NCI-H2029 (cell line): ENCODE results near the gene TMEM108.

Source experiments
- DNase-seq: peaks from one replicate; lab custom pipeline; 2025; lab: John Stamatoyannopoulos, UW

Gene TMEM108

GRCh38 chr3:133386876-133387275 is 348.7 kb downstream of the TMEM108 start:
- no peak for DNase-seq

DNA sequence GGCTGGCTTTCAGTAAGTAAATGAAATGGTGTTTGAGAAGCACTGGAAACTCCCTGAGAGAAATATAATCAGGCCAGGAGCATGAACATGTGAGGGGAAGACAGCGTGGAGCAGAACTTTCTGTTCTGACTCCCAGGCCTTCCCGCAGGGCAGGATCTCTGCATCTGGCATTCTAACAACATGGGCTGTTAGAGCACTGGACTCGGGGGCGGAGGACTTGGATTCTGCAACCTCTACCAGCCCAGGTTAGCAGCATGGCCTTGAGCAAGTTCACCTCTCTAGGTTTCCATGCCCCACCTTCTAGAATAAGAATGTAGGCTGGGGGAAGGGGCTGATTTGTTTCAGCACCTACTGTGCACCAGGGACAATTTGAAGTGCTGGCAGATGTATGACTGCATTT is 349.1 kb downstream of the TMEM108 start:
- DNase-seq = no peak

DNA sequence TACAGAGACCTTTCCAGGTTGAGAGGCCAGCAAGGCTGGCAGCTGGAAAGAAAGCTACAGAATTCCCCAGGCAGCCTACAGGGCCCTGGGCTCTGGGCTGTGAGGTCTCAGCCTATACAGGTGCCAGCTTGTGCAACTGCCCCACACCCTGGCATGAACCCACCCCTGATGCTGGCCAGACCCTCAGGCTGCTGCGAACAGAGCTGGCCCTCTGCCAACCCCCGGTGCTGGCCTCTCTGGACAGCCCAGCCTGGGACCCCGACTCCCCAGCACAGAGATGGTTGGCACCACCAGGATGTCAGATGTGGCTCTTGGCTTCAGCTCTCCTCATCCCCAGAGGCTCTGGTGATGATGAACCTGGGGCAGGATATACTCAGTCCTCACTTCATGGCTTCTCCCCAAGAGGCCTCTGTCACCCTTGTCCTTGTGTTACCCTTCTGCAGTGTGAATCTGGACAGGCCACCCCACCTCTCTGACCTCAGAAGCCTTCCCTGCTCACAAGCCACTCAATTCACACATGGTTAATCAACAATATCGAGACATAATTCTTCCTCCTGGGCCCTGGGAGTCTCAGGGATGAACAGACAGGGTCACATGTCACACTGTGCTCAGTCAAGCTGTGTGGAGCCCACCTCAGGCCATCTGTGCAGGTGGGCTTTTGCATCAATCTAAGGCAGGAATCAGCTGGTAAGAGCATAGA is 350.7 kb downstream of the TMEM108 start:
- no peak for DNase-seq

- no peak for DNase-seq
Measured at GRCh38 chr3:133390715-133391114, 352.5 kb downstream of the TMEM108 start.

DNA sequence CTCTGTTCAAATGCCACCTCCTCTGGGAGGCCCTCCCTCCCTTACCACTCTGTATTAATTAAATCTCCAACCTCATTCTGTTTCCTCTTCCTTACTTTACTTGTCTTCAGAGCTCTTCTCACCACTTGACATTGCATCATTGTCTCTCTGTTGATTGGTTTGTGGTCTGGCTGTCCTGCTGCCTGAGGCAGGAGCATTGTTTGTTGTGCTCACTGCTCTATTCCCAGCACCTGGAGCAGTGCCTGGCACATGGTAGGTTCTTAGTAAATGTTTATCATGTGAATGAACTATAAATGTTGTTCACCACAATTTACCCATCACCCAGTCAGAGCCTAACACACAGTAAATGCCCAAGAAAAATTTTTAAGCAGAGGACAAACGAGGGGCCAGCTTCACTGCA is 355.0 kb downstream of the TMEM108 start:
- DNase-seq = peak; percentile 76

- peak; percentile 28 for DNase-seq
Measured at GRCh38 chr3:133393691-133394474, 355.7 kb downstream of the TMEM108 start.

GRCh38 chr3:133394561-133395311 is 356.5 kb downstream of the TMEM108 start:
- DNase-seq = no peak

DNA sequence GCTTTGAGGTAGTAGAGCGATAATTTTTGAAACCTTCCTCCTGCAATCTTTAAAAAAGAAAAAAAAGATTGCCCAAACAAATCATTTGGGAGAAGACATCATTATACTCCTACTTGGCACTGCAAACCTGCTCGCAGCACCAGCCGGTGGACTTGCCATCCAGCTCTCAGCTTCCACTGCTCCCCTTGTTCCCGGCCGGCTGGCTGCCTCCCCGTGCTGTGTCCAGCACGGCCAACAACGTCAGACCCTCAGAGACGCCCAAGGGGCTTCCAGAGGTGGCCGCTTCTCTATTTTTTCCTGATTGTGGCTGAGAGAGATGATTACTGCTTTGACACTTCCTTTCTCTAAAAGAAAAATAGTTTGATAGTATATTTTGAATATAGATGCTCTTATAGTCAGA is 358.7 kb downstream of the TMEM108 start:
- no peak for DNase-seq

- DNase-seq = no peak
Measured at GRCh38 chr3:133400006-133400515, 361.9 kb downstream of the TMEM108 start, which contains the start of gene BFSP2. TSS of gene BFSP2 (plus strand) at chr3:133400056. CDS start at chr3:133400084, 28 bp downstream.

DNA sequence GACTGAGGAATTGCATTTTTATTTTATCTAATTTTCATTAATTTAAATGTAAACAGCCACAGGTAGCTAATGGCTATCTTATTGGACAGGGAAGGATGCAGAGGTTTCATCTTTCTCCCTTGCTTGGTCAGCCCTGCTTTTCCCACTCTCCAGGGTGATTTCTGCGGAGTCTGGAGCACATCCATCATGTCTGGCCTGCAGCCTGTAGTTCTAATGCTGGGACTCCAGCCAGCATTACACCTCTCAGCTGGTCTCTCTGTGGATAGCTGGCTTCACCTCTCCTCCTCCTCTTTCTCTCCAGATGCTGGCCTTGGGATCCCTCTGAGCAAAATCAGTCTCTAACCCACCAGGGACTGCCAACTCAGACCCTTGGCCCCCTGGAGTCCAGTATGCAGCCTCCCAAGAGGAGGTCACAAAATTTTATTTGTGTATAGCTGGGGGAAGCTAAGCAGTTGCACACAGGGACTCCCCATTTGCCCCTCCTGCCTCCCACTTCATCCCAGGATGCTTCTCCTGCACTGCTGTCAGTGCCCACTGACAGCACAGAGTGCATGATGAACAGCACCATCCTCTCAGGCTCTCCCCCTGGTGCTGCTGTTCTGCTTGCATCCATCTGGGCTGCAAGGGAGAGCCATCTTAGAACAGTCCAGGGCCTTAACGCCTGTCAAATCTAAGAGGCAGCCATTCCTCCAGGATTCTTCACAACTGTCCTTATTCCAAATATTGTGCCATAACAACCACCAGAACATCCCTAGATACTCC is 363.4 kb downstream of the TMEM108 start:
- DNase-seq = peak; percentile 7

- no peak for DNase-seq
Measured at GRCh38 chr3:133404920-133405319, 366.7 kb downstream of the TMEM108 start.

DNA sequence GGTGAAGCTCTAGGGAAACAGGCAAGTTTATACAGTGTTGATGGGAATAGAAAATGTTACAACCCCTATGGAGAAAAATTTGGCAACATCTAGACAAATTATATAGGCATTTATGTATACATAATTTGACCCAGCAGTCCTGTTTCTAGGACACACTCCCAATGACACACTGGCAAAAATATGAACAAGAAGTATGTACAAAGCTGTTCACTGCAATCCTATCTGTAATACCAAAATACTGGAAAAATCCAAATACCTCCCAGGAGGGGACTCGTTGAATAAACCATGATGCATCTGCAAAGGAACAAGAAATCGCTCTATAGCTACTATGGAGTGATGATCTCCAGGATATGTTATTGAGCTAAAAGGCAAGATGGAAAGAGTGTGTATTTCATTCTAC is 370.2 kb downstream of the TMEM108 start:
- DNase-seq = no peak

GRCh38 chr3:133408961-133409360 is 370.8 kb downstream of the TMEM108 start:
- no peak for DNase-seq

DNA sequence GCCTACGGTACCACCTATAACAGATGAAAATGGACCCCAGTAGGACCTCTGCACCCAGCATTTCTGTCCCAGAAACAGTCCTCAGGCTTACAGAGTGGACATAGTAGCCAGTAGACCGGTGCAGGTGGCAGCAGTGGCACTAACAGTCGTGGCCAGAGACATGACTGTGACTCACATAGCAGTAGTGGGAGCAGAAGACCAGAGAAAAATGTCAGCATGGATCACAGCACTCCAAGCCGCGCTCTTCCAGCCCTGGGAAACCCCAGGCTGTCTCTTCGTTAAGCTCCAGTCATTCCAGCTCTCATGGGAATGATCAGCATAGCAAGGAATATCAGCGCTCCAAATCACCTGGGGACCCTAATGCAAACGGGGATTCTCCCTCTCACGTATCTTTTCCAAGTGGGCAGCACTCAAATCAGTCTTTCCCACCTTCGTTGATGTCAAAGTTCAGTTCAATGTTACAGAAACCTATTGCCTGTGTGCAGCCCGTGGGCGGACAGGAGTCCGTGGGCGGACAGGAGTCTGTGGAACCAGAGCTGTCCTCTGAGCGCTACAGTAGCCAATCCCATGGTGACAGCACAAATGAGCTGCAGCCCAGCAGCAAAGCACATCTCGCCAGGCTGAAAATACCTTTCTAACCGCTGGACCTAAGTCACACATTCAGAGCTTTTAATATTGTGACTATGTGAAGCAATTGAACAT is 372.2 kb downstream of the TMEM108 start:
- DNase-seq = no peak

GRCh38 chr3:133412183-133413132 is 374.3 kb downstream of the TMEM108 start:
- no peak for DNase-seq

- DNase-seq = no peak
Measured at GRCh38 chr3:133413161-133414020, 375.2 kb downstream of the TMEM108 start.

GRCh38 chr3:133414021-133414392 is 375.8 kb downstream of the TMEM108 start:
- no peak for DNase-seq

GRCh38 chr3:133418361-133418760 is 380.2 kb downstream of the TMEM108 start:
- DNase-seq = no peak
